HCT116 (cell line): ENCODE results near the gene TLX1. TPM values are rescaled to one million over a fixed set of nuclear protein-coding genes. Genes with fewer than 3 reads are reported as not detected.

Experiments used
- ATAC-seq: fragments of 200-7000 bp; cut with Tn5 transposase; 2 replicates; pipeline ENCODE4 v1.9.1; 2020; ENCODE audit warnings: mild to moderate bottlenecking, moderate library complexity
- BruUV-seq: library from RNA; stranded (reverse); fragments of 400-500 nt; replicated peaks from 2 replicates; lab custom pipeline; 2021; lab: Mats Ljungman, UMichigan
- CTCF ChIA-PET: fragments of 300-600 bp; sonication (Branson Sonifier 250); formaldehyde crosslinking; loops from one replicate; lab custom pipeline; 2021; ENCODE audit warnings: antibody characterized with exemption; lab: Charles Lee
- POLR2A ChIA-PET: fragments of 300-600, 350-600 bp; sonication (Branson Sonifier 250); formaldehyde crosslinking; loops from one replicate; lab custom pipeline; 2021; ENCODE audit warnings: antibody characterized with exemption; lab: Charles Lee
- RAD21 ChIA-PET, 2 experiments: fragments of 300-600 bp; sonication (Branson Sonifier 250); formaldehyde crosslinking; loops; one replicate each; lab custom pipeline; 2023; ENCODE audit warnings: low total read pairs in 2 of 2; ENCODE audit not compliant: uncharacterized antibody in 2 of 2, unreplicated experiment in 2 of 2, low non-redundant PET in 1 of 2; lab: Charles Lee
- DNase-seq: peaks from one replicate; pipeline ENCODE4 v3.0.0-alpha.2; 2010; ENCODE audit warnings: low read depth, low spot score
- H2AFZ ChIP-seq: fragments of 200-600 bp; shearing (Covaris generic), sonication (generic); 2 replicates; pipeline ENCODE4 v1.6.1; 2017; ENCODE audit warnings: low read depth, mixed run types, mixed read lengths, antibody characterized with exemption, low read length; ENCODE audit not compliant: poor library complexity, severe bottlenecking
- H3K27ac ChIP-seq: 2 replicates; pipeline ENCODE4 v1.5.1; 2012; ENCODE audit warnings: low read depth, low read length
- H3K27me3 ChIP-seq: fragments of 200-600 bp; sonication (generic); 2 replicates; pipeline ENCODE4 v1.6.1; 2016; ENCODE audit warnings: mixed run types, low read length, mixed read lengths; ENCODE audit not compliant: insufficient read depth
- H3K36me3 ChIP-seq, 2 experiments: fragments of 200-500 bp in 1 of 2; fragments of 200-600 bp in 1 of 2; sonication (Bioruptor generic) in 1 of 2; sonication (generic) in 1 of 2; 2 replicates each; pipeline versions ENCODE4 v1.5.1 to v1.6.1; 2014 to 2016; ENCODE audit warnings: low read length in 2 of 2, inconsistent platforms in 1 of 2, mixed read lengths in 1 of 2, mixed run types in 1 of 2; ENCODE audit not compliant: insufficient read depth in 2 of 2, control insufficient read depth in 1 of 2
- H3K4me1 ChIP-seq, 2 experiments: fragments of 200-600 bp in 1 of 2; sonication (generic) in 1 of 2; 2 replicates each; pipeline versions ENCODE4 v1.5.1 to v1.6.1; 2012 to 2017; ENCODE audit warnings: low read length in 2 of 2, inconsistent platforms in 1 of 2, mild to moderate bottlenecking in 1 of 2, mixed read lengths in 1 of 2, mixed run types in 1 of 2, moderate library complexity in 1 of 2; ENCODE audit not compliant: insufficient read depth in 2 of 2, control insufficient read depth in 1 of 2
- H3K4me2 ChIP-seq: fragments of 200-600 bp; sonication (generic); 2 replicates; pipeline ENCODE4 v1.6.1; 2017; ENCODE audit warnings: mixed run types, low read length, mixed read lengths
- H3K4me3 ChIP-seq, 2 experiments: fragments of 200-600 bp in 1 of 2; sonication (generic) in 1 of 2; replicated peaks in 1 of 2; 2 replicates each; pipeline ENCODE4 v1.5.1; 2011 to 2016; ENCODE audit warnings: low read length in 2 of 2, control low read depth in 1 of 2, low read depth in 1 of 2, mild to moderate bottlenecking in 1 of 2, mixed read lengths in 1 of 2, mixed run types in 1 of 2
- H3K79me2 ChIP-seq: fragments of 200-600 bp; sonication (generic); 2 replicates; pipeline ENCODE4 v1.6.1; 2017; ENCODE audit warnings: mild to moderate bottlenecking, mixed run types, low read length, moderate library complexity, mixed read lengths; ENCODE audit not compliant: insufficient read depth
- H3K9ac ChIP-seq: fragments of 200-600 bp; sonication (generic); 2 replicates; pipeline ENCODE4 v1.6.1; 2016; ENCODE audit warnings: low read length, mixed read lengths
- H3K9me2 ChIP-seq: fragments of 200-600 bp; sonication (generic), shearing (Covaris generic); 2 replicates; pipeline ENCODE4 v1.6.1; 2017; ENCODE audit warnings: mixed run types, mild to moderate bottlenecking, moderate library complexity; ENCODE audit not compliant: insufficient read depth
- H3K9me3 ChIP-seq, 2 experiments: fragments of 200-500 bp in 1 of 2; fragments of 200-600 bp in 1 of 2; sonication (Bioruptor generic) in 1 of 2; sonication (generic) in 1 of 2; 2 replicates each; pipeline ENCODE4 v1.6.1; 2014 to 2017; ENCODE audit warnings: low read length in 2 of 2, mixed read lengths in 2 of 2, inconsistent platforms in 1 of 2, low read depth in 1 of 2, mild to moderate bottlenecking in 1 of 2, mixed run types in 1 of 2, moderate library complexity in 1 of 2; ENCODE audit not compliant: control insufficient read depth in 1 of 2, insufficient read depth in 1 of 2
- H4K20me1 ChIP-seq: fragments of 200-600 bp; sonication (generic), shearing (Covaris generic); 2 replicates; pipeline ENCODE4 v1.6.1; 2017; ENCODE audit warnings: mixed run types, mild to moderate bottlenecking, moderate library complexity; ENCODE audit not compliant: insufficient read depth
- ATF3 ChIP-seq: IDR thresholded peaks from 2 replicates; pipeline ENCODE4 v1.6.1; 2012
- CBX3 ChIP-seq: IDR thresholded peaks from 2 replicates; pipeline ENCODE4 v1.6.1; 2012; ENCODE audit warnings: low read depth
- EZH2 ChIP-seq: fragments of 200-600 bp; sonication (generic); IDR thresholded peaks from 2 replicates; pipeline ENCODE4 v1.6.1; 2017; ENCODE audit warnings: antibody characterized with exemption, mixed run types
- FOSL1 ChIP-seq: IDR thresholded peaks from 2 replicates; pipeline ENCODE4 v1.6.1; 2012; ENCODE audit warnings: low read depth
- POLR2A ChIP-seq: IDR thresholded peaks from 2 replicates; pipeline ENCODE4 v1.7.0; 2011; ENCODE audit warnings: borderline replicate concordance; ENCODE audit not compliant: insufficient read depth, insufficient read length; ENCODE audit errors: extremely low read depth
- RAD21 ChIP-seq: IDR thresholded peaks from 2 replicates; pipeline ENCODE4 v1.6.1; 2012; ENCODE audit warnings: low read depth, mild to moderate bottlenecking
- SIN3A ChIP-seq: IDR thresholded peaks from 2 replicates; pipeline ENCODE4 v1.6.1; 2012; ENCODE audit warnings: low read depth
- TCF7L2 ChIP-seq: IDR thresholded peaks from 2 replicates; pipeline ENCODE4 v1.7.0; 2011; ENCODE audit warnings: borderline replicate concordance, inconsistent platforms; ENCODE audit not compliant: insufficient read depth, insufficient read length; ENCODE audit errors: extremely low read depth
- ZBTB33 ChIP-seq: IDR thresholded peaks from 2 replicates; pipeline ENCODE4 v1.6.1; 2011; ENCODE audit warnings: mild to moderate bottlenecking, low read length, moderate library complexity; ENCODE audit not compliant: insufficient replicate concordance; ENCODE audit errors: extremely low read depth
- ZFX ChIP-seq: fragments of 450-650 bp; IDR thresholded peaks from 2 replicates; pipeline ENCODE4 v1.6.1; 2017
- intact Hi-C: fragments of 100-400 bp; cut with micrococcal nuclease; formaldehyde crosslinking; loops from 2 replicates; pipeline ENCODE4 v1.10.0; 2022
- total RNA-seq: library from RNA; stranded (reverse); gene quantifications from one replicate; pipeline ENCODE4 v1.2.1, GENCODE V29; 2021; ENCODE audit not compliant: unreplicated experiment
- TF ChIP-seq, protein P1 (sequence below): IDR thresholded peaks from 2 replicates; pipeline ENCODE4 v1.6.1; 2012

TLX1 gene
- total RNA-seq, 1 experiment from 2014 or later, result not detected

GRCh38 chr10:101140950-101141615, 10.0 kb downstream of the TLX1 start:
- ChIA-PET RAD21 (interaction anchor here (1.5 to 2.3 kb wide), 9 partner anchors 45 to 122 kb away, joined by 3 to 92 read pairs (median 7); partner anchors contain the start of gene KAZALD1 (in 1 of the 2)), CTCF (interaction anchor here (1.0 to 7.3 kb wide), 22 partner anchors 9 to 430 kb away, joined by 3 to 414 read pairs (median 11); partner anchors contain the start of genes KAZALD1, PDZD7, SFXN3 and TLX1), POLR2A (interaction anchor here (0.7 to 2.3 kb wide), 8 partner anchors 43 to 109 kb away, joined by 3 to 36 read pairs (median 6); partner anchors contain the start of gene KAZALD1)
- Histone ChIP-seq H3K79me2 (no peaks in the 10 kb centered on the region), H3K4me1 (peaks cover 5 to 27% of the 10 kb centered on the region in 2 experiments; a peak in 3 of 4 replicates), H3K9me2 (no peaks in the 10 kb centered on the region), H2AFZ (no peak overlapping the region), H3K4me2 (no peak overlapping the region), H3K36me3 (no peaks in the 10 kb centered on the region), H3K27ac (no peak overlapping the region), H3K27me3 (no peaks in the 10 kb centered on the region), H4K20me1 (no peaks in the 10 kb centered on the region), H3K4me3 (no peak overlapping the region), H3K9ac (no peak overlapping the region), H3K9me3 (no peaks in the 10 kb centered on the region)
- ATAC-seq (no peak), DNase-seq (no peak)
- intact Hi-C loops, result no loop called here
- TF ChIP-seq ZFX (no peak), CBX3 (no peak), SIN3A (no peak)
- no TSS peak for BruUV-seq

- Histone ChIP-seq H3K27me3 (no peaks in the 10 kb centered on the region), H3K79me2 (no peaks in the 10 kb centered on the region), H3K9me2 (no peaks in the 10 kb centered on the region), H3K4me2 (peak overlapping the region; percentile 58), H3K9me3 (no peaks in the 10 kb centered on the region), H2AFZ (peak overlapping the region; percentile 74), H3K4me3 (0 out of 4 replicates have a peak overlapping the region, but pooled peaks of 1 of the 2 experiments have one; percentile 6), H3K4me1 (peaks cover 3 to 23% of the 10 kb centered on the region in 2 experiments; a peak in 3 of 4 replicates), H3K27ac (peak overlapping the region; percentile 41), H3K9ac (peak overlapping the region; percentile 38), H3K36me3 (no peaks in the 10 kb centered on the region), H4K20me1 (no peaks in the 10 kb centered on the region)
- intact Hi-C loops, result loop anchor here (1.0 kb wide), 3 partner anchors 47 to 101 kb away; no protein-coding TSS in a partner anchor
- peak; percentile 81 for DNase-seq
- BruUV-seq, result no TSS peak
- ChIA-PET RAD21 (interaction anchor here (0.6 to 2.3 kb wide), 22 partner anchors 18 to 128 kb away, joined by 3 to 92 read pairs (median 6); partner anchors contain the start of gene KAZALD1 (in 2 of the 2)), CTCF (interaction anchor here (0.7 to 7.3 kb wide), 39 partner anchors 8 to 552 kb away, joined by 3 to 414 read pairs (median 6); partner anchors contain the start of genes KAZALD1, PDZD7, SFXN3 and TLX1), POLR2A (interaction anchor here (0.7 to 2.3 kb wide), 12 partner anchors 14 to 111 kb away, joined by 3 to 36 read pairs (median 4); partner anchors contain the start of genes KAZALD1, PDZD7 and SFXN3)
- ATAC-seq, result peak; percentile 96
- no peak for TF ChIP-seq EZH2
- TF ChIP-seq, protein P1, sequence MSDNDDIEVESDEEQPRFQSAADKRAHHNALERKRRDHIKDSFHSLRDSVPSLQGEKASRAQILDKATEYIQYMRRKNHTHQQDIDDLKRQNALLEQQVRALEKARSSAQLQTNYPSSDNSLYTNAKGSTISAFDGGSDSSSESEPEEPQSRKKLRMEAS, result no peak
- no peak for TF ChIP-seq FOSL1
- peak; percentile 99 for TF ChIP-seq RAD21
- no peak for TF ChIP-seq ZBTB33
- TF ChIP-seq TCF7L2, result no peak
- TF ChIP-seq POLR2A, result no peak
- no peak for TF ChIP-seq ATF3
Observed at GRCh38 chr10:101141616-101142532, 10.8 kb downstream of the TLX1 start.
